NT2/D1 (cell line): ENCODE results near the gene SNCB.

ENCODE experiments used
- DNase-seq: peaks from one replicate; pipeline ENCODE4 v3.0.0-alpha.2; 2011; ENCODE audit warnings: low read depth, low spot score
- H3K27me3 ChIP-seq: 2 replicates; pipeline ENCODE4 v1.6.0; 2011; ENCODE audit warnings: mild to moderate bottlenecking; ENCODE audit not compliant: insufficient read length, insufficient read depth
- H3K36me3 ChIP-seq: 2 replicates; pipeline ENCODE4 v1.6.1; 2011; ENCODE audit warnings: mild to moderate bottlenecking, low read length, mixed read lengths; ENCODE audit not compliant: insufficient read depth, insufficient read length
- H3K4me1 ChIP-seq: 2 replicates; pipeline ENCODE4 v1.5.1; 2011; ENCODE audit not compliant: insufficient read depth, insufficient read length
- H3K4me3 ChIP-seq: 2 replicates; pipeline ENCODE4 v1.5.1; 2011; ENCODE audit warnings: low read depth; ENCODE audit not compliant: insufficient read length
- H3K9ac ChIP-seq: 2 replicates; pipeline ENCODE4 v1.6.0; 2011; ENCODE audit warnings: low read depth; ENCODE audit not compliant: insufficient read length
- H3K9me3 ChIP-seq: 2 replicates; pipeline ENCODE4 v1.5.1; 2011; ENCODE audit warnings: mild to moderate bottlenecking, low read length; ENCODE audit not compliant: insufficient read depth
- SUZ12 ChIP-seq: IDR thresholded peaks from 2 replicates; pipeline ENCODE4 v1.6.1; 2011; ENCODE audit not compliant: insufficient read length, insufficient read depth; ENCODE audit errors: extremely low read depth
- YY1 ChIP-seq: IDR thresholded peaks from 2 replicates; pipeline ENCODE4 v1.6.1; 2011; ENCODE audit not compliant: insufficient read length, insufficient read depth
- ZNF274 ChIP-seq: IDR thresholded peaks from 2 replicates; pipeline ENCODE4 v1.6.1; 2011; ENCODE audit warnings: mild to moderate bottlenecking, low read depth, low read length

Gene SNCB

DNA sequence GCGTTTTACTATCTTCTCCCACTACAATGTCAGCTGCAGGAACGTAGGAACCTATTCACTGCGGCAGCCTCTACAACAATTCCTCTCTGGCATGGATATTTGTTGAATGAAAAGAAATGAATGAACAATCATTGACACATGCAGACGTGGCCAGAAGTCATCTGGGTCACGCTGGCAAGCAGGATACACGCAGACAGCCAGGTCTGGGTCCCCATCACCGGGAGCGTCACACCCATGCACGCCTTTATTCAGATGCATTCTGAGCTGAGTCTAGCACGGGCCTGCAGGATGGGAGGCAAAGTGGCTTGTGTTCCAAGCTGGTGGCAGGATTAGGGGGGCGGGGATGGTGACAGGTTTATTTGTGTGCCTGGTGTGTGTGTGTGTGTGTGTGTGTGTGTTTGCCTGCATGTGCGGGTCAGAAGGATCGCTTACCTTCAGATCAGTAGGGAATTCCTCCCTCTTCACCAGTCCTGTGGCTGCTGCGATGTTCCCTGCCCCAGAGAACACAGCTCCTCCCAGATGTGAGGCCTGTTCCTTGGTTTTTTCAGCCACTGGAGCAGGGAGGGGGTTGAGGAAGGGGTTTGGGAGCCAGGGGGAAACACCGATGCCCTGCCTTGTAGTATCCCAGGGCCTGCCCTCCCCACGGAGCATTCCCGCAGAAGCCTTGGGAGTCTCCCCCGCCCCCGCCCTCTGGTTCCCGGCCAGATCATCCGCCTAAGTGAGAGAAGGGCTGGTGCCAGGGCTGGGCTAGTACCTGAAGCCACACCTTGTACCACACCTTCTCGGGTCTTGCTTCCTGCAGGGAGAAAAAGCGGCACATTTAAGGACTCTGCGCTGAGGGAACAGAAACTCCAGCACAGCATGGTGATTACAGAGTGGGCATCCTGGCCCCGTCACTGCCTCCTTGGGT lies 4.1 kb downstream of the SNCB start:
- H3K36me3 ChIP-seq: no peaks in the 10 kb centered on the region
- peaks cover 8% of the 10 kb centered on the region for H3K4me1 ChIP-seq
- TF ChIP-seq SUZ12: no peak
- TF ChIP-seq YY1: no peak
- TF ChIP-seq ZNF274: no peak
- H3K9me3 ChIP-seq: no peaks in the 10 kb centered on the region
- no peak overlapping the region for H3K9ac ChIP-seq
- H3K27me3 ChIP-seq: peaks cover 35% of the 10 kb centered on the region
- no peak overlapping the region for H3K4me3 ChIP-seq
- DNase-seq: no peak

DNA sequence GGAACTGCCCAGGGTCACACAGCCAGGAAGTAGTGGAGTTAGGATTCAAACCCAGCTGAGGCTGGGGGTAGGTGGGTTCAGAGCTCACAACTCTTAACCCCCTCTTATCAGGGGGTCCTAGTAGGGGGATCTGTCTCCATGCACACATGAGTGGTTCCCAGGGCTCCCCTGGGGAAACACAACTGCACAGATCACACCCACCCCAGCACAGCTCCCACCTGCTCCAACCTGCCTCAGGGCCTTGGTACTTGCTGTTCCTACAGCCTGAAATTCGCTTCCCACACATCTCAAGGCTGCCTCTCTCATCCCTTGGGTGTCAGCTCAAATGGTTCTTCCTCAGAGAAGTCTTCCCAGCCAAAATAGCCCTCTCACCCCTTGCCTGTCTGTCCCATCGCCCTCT lies 4.8 kb downstream of the SNCB start:
- Histone ChIP-seq H3K36me3 (no peaks in the 10 kb centered on the region), H3K9ac (no peak overlapping the region), H3K4me3 (no peak overlapping the region), H3K4me1 (peaks cover 12% of the 10 kb centered on the region), H3K9me3 (no peaks in the 10 kb centered on the region), H3K27me3 (peaks cover 35% of the 10 kb centered on the region)
- no peak for TF ChIP-seq SUZ12
- no peak for TF ChIP-seq ZNF274
- TF ChIP-seq YY1: no peak
- no peak for DNase-seq

GRCh38 chr5:176624938-176625337 lies 5.4 kb downstream of the SNCB start:
- H3K36me3 ChIP-seq: no peaks in the 10 kb centered on the region
- H3K27me3 ChIP-seq: peaks cover 37% of the 10 kb centered on the region
- peaks cover 12% of the 10 kb centered on the region for H3K4me1 ChIP-seq
- no peaks in the 10 kb centered on the region for H3K9me3 ChIP-seq
- TF ChIP-seq SUZ12 (no peak), YY1 (no peak), ZNF274 (no peak)
- DNase-seq: no peak
- H3K4me3 ChIP-seq: no peak overlapping the region
- H3K9ac ChIP-seq: no peak overlapping the region

DNA sequence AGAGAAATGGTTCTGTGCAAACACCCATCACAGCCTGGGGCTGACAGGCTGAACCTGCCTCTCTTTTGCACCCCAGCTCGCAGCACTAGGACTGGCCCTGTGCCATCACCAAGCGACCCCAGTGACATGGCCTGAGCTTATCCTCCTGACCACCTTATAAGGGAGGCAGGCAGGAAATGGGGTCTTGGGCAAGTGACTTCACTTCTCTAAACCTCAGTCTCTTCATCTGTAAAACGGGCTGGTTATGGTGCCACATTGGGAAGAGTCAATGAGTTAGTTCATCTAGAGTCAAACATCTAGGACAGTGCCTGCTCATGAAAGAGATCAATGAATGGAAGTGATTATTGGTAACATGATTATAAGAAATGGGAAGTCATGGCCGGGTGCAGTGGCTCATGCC lies 6.2 kb downstream of the SNCB start:
- Histone ChIP-seq H3K36me3 (no peaks in the 10 kb centered on the region), H3K4me1 (peaks cover 15% of the 10 kb centered on the region), H3K9me3 (no peaks in the 10 kb centered on the region), H3K27me3 (peaks cover 36% of the 10 kb centered on the region), H3K4me3 (no peak overlapping the region), H3K9ac (no peak overlapping the region)
- DNase-seq: no peak
- TF ChIP-seq YY1 (no peak), ZNF274 (no peak), SUZ12 (no peak)

- Histone ChIP-seq H3K4me3 (no peak overlapping the region), H3K9ac (no peak overlapping the region)
Observed at GRCh38 chr5:176621661-176622079, 8.7 kb downstream of the SNCB start.

DNA sequence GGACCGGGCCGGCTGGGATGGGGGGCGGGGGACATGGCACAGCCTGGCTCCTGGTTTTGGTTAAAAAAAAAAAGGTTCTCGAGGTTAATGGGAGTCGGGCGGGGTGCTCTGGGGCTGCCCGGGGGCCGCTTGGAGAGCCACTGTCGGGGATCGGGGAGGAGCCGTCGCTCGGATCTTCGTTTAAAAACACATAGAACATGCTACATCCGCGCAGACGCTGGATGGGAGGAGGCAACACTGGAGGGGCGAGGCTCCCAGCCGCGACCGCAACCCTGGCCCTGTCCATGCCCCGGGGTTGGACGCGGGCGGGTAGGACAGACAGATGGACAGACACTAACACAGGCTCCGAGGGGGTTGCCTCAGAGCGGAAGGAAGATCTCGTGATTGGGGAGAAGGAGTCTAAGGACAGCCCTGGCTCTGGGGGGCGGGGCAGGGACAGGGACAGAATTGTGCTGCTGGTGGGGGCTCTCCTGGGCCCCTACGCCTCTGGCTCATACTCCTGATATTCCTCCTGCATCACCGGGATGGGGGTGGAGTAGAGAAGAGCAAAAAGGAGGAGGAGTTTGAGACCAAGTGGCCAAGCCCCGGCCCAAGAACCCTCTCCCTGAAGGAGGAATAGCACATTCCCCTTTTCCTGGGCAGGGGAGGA lies 9.9 kb downstream of the SNCB start:
- TF ChIP-seq SUZ12: no peak
- no peak for TF ChIP-seq ZNF274
- TF ChIP-seq YY1: no peak
- Histone ChIP-seq H3K4me3 (peak overlapping the region; percentile 28), H3K27me3 (peaks cover 36% of the 10 kb centered on the region), H3K9me3 (no peaks in the 10 kb centered on the region), H3K4me1 (peaks cover 10% of the 10 kb centered on the region), H3K9ac (peak overlapping the region; percentile 50), H3K36me3 (no peaks in the 10 kb centered on the region)
- no peak for DNase-seq

More at GRCh38 chr5:176621661-176622079, 8.7 kb downstream of the SNCB start:
- H3K9me3 ChIP-seq: no peaks in the 10 kb centered on the region
- no peak for DNase-seq
- no peaks in the 10 kb centered on the region for H3K36me3 ChIP-seq
- TF ChIP-seq SUZ12 (no peak), ZNF274 (no peak), YY1 (no peak)
- peaks cover 11% of the 10 kb centered on the region for H3K4me1 ChIP-seq
- peaks cover 36% of the 10 kb centered on the region for H3K27me3 ChIP-seq

DNA sequence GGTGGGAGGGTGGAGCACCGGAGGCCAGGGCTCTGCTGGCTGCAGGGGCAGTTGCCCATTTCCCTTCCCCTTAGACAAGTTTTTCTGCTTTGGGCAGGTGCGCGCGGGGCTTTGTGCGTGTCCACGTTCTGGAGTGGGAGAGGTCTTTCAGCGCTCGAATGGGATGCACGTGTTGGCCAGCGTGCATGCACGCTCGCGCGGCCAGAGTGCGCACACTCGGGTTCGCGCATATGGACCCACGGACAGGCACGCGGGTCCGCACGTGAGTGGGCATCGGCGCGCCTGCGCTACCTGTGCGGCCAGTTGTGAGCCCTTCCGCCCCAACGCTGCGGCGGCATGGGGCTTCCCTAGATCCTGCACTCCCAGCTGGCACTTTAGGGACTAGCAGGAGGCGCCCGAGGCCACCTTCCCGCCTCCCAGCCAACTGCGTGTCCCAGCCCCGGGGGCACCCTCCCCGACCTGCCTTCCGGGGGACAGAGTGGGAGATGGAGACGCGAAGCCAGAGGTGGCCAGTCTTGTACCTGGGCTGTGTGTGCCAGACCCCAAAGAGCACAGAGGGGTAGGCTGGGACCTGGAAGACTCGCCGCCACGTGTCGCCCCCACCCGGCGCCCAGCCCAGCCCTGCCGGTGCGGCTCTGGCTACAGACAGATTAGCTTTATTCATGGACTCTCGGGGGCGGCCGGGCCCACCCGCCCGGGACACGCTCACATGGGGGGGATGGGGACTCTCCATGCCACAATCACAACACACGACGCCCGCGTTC lies 10.6 kb downstream of the SNCB start:
- peak overlapping the region; percentile 74 for H3K9ac ChIP-seq
- no peaks in the 10 kb centered on the region for H3K36me3 ChIP-seq
- peaks cover 36% of the 10 kb centered on the region for H3K27me3 ChIP-seq
- TF ChIP-seq YY1 (no peak), ZNF274 (no peak), SUZ12 (no peak)
- H3K9me3 ChIP-seq: no peaks in the 10 kb centered on the region
- H3K4me3 ChIP-seq: peak overlapping the region; percentile 28
- peaks cover 7% of the 10 kb centered on the region for H3K4me1 ChIP-seq
- no peak for DNase-seq
